Spleen (tissue), 11 donors: ENCODE results near the gene WIPF2. TPM values are rescaled to one million over a fixed set of nuclear protein-coding genes. Genes with fewer than 3 reads are reported as not detected.

Experiments
- DNase-seq: peaks from one replicate; pipeline ENCODE4 v3.0.0-alpha.2; 2020
- H3K27ac ChIP-seq, 8 donors: fragments of 200-600 bp; sonication (generic) in 7 of 8; 1 replicate in 4 of 8; 2 replicates in 4 of 8; pipeline versions ENCODE4 v1.5.0 to v1.8.0; 2016 to 2021; ENCODE audit warnings: inconsistent platforms in 4 of 8, mild to moderate bottlenecking in 4 of 8, moderate library complexity in 1 of 8
- H3K27me3 ChIP-seq, 7 donors: fragments of 200-600 bp; sonication (generic) in 6 of 7; replicated peaks in 1 of 7; 1 replicate in 4 of 7; 2 replicates in 3 of 7; pipeline versions ENCODE4 v1.5.0 to v1.8.0; 2016 to 2021; ENCODE audit warnings: inconsistent platforms in 3 of 7, mild to moderate bottlenecking in 1 of 7
- H3K36me3 ChIP-seq, 6 donors: fragments of 200-600 bp; sonication (generic) in 5 of 6; 1 replicate in 4 of 6; 2 replicates in 2 of 6; pipeline versions ENCODE4 v1.5.0 to v1.8.0; 2016 to 2021; ENCODE audit warnings: inconsistent platforms in 2 of 6
- H3K4me1 ChIP-seq, 6 donors: fragments of 200-600 bp; sonication (generic) in 5 of 6; 1 replicate in 3 of 6; 2 replicates in 3 of 6; pipeline versions ENCODE4 v1.5.0 to v1.8.0; 2016 to 2021; ENCODE audit warnings: inconsistent platforms in 3 of 6
- H3K4me3 ChIP-seq, 8 donors: fragments of 200-600 bp; sonication (generic) in 7 of 8; 1 replicate in 4 of 8; 2 replicates in 4 of 8; pipeline versions ENCODE4 v1.5.0 to v1.8.0; 2016 to 2021; ENCODE audit warnings: inconsistent platforms in 4 of 8, mild to moderate bottlenecking in 4 of 8, moderate library complexity in 2 of 8
- H3K9me3 ChIP-seq, 8 donors: fragments of 200-600 bp; sonication (generic) in 7 of 8; 1 replicate in 4 of 8; 2 replicates in 4 of 8; pipeline versions ENCODE4 v1.5.0 to v1.8.0; 2016 to 2021; ENCODE audit warnings: inconsistent platforms in 4 of 8
- CTCF ChIP-seq, 11 experiments: fragments of 200-600 bp in 7 of 11; fragments of 450-650 bp in 4 of 11; sonication (generic) in 4 of 11; IDR thresholded peaks in 8 of 11; conservative IDR thresholded peaks in 3 of 11; 1 replicate in 7 of 11; 2 replicates in 4 of 11; pipeline versions ENCODE4 v1.4.0 to v1.8.0; 2016 to 2021; ENCODE audit warnings: antibody characterized with exemption in 11 of 11, inconsistent platforms in 4 of 11, mild to moderate bottlenecking in 1 of 11
- POLR2A ChIP-seq, 3 donors: fragments of 450-650 bp; IDR thresholded peaks; one replicate each; pipeline ENCODE4 v1.5.1; 2017; ENCODE audit warnings: antibody characterized with exemption in 3 of 3, mild to moderate bottlenecking in 1 of 3
- POLR2AphosphoS5 ChIP-seq, 3 donors: sonication (generic); formaldehyde crosslinking; IDR thresholded peaks; one replicate each; pipeline ENCODE4 v1.5.1; 2017; ENCODE audit warnings: antibody characterized with exemption in 3 of 3
- WGBS, 5 donors: extraction: QIAGEN DNeasy Blood & Tissue Kit in 3 of 5; methylation state at CpG; one replicate each; pipeline versions ENCODE4 v1.1.5 to v1.1.7; 2013 to 2018; 5-methylcytosine and 5-hydroxymethylcytosine counted together
- intact Hi-C: fragments of 100-400 bp; cut with DNase I; formaldehyde crosslinking; loops from one replicate; pipeline ENCODE4 v1.15.0; 2023; ENCODE audit warnings: low total_unique reads
- polyA plus RNA-seq, 3 donors: library from polyadenylated mRNA; stranded (reverse); fragments of 200-250 nt; gene quantifications; one replicate each; pipeline ENCODE4 v1.2.1, GENCODE V29; 2013
- total RNA-seq, 7 donors: library from RNA; depleted of rRNA in 3 of 7; stranded (reverse); fragments of >200 nt in 3 of 7; fragmentation: NEBNext Ultra II Directional in 4 of 7; extraction: Animal tissue kit (Norgen Biotek cat#: 25700) in 4 of 7; gene quantifications; one replicate each; pipeline versions ENCODE4 v1.1.0 to v1.2.1, GENCODE V29; 2016 to 2021
- donor health status: healthy with polysubstance abuse.
- donor health status: DM: no; HTN: no; CAD: no; lungs with moderate emphysema.
- donor health status: DM: no; HTN: no; CAD: no.
- donor health status: Bipolar disorder and iron deficiency.
- donor health status: healthy.
- donor health status: DM: no; HTN: no; CAD: no.
- donor health status: DM: yes; HTN: yes; CAD: no.

The WIPF2 gene
- total and polyA plus RNA-seq, 10 donors: 3.7 to 43.2 (median 20.1) TPM

DNA sequence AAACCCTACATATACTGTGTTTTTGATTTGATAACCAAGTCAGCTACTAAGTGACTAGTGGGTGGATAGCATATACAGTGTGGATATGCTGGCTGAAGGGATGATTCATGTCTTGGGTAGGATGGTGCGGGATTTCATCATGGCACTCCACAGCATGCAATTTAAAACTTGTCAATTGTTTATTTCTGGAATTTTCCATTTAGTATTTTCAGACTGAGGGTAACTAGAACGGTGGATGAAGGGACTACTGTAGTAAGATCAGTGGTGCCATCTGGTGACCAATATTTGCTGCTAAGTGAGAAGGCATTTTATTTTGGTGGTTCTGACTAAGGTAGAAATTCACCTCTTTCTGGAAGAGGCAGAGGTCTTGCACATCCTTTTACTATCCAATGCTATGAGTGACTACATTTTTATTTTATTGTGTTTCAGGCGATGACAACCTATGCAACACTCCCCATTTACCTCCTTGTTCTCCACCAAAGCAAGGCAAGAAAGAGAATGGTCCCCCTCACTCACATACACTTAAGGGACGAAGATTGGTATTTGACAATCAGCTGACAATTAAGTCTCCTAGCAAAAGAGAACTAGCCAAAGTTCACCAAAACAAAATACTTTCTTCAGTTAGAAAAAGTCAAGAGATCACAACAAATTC lies 71.7 kb downstream of the WIPF2 start:
- no peaks in the 10 kb centered on the region for H3K9me3 ChIP-seq
- H3K4me1 ChIP-seq: peaks cover 7 to 43% (median 19%) of the 10 kb centered on the region in 6 donors
- no peak overlapping the region for H3K4me3 ChIP-seq
- no peak for TF ChIP-seq POLR2AphosphoS5 (IDR thresholded peaks at IDR 0.05)
- peak; percentile 20 to 70 (median 57) for TF ChIP-seq CTCF (IDR thresholded peaks at IDR 0.05 in 8 of 11, conservative IDR thresholded peaks at IDR 0.05 in 3 of 11)
- no peak for TF ChIP-seq POLR2A (IDR thresholded peaks at IDR 0.05)
- H3K27me3 ChIP-seq: no peaks in the 10 kb centered on the region
- H3K27ac ChIP-seq: no peak overlapping the region
- no peak for DNase-seq
- 57 to 73% (median 66%) methylated on average over 4 of the region's 4 CpGs for WGBS, 5 donors
- peaks cover 0 to 30% (median 0%) of the 10 kb centered on the region in 6 donors for H3K36me3 ChIP-seq
- intact Hi-C loops: loop anchor here (5.0 kb wide), 1 partner anchor 88 kb away; no protein-coding TSS in a partner anchor

- peaks cover 0 to 35% (median 0%) of the 10 kb centered on the region in 6 donors for H3K36me3 ChIP-seq
- H3K4me1 ChIP-seq: peaks cover 7 to 43% (median 19%) of the 10 kb centered on the region in 6 donors
- 82 to 98% (median 91%) methylated on average over 2 of the region's 2 CpGs for WGBS, 5 donors
- intact Hi-C loops: loop anchor here (5.0 kb wide), 1 partner anchor 89 kb away; no protein-coding TSS in a partner anchor
- H3K27me3 ChIP-seq: no peaks in the 10 kb centered on the region
- H3K4me3 ChIP-seq: no peak overlapping the region
- no peaks in the 10 kb centered on the region for H3K9me3 ChIP-seq
- DNase-seq: no peak
- TF ChIP-seq POLR2AphosphoS5 (IDR thresholded peaks at IDR 0.05) (no peak), POLR2A (IDR thresholded peaks at IDR 0.05) (no peak), CTCF (IDR thresholded peaks at IDR 0.05 in 8 of 11, conservative IDR thresholded peaks at IDR 0.05 in 3 of 11) (no peak)
- no peak overlapping the region for H3K27ac ChIP-seq
These were observed 72.2 kb downstream of the WIPF2 start for GRCh38 chr17:40291281-40291664.

- Histone ChIP-seq H3K36me3 (peaks cover 0 to 36% (median 0%) of the 10 kb centered on the region in 6 donors), H3K27ac (peak overlapping the region in 7 of 8 donors; percentile 47 to 74 (median 60)), H3K4me3 (no peak overlapping the region), H3K27me3 (no peaks in the 10 kb centered on the region), H3K9me3 (no peaks in the 10 kb centered on the region), H3K4me1 (peaks cover 3 to 35% (median 10%) of the 10 kb centered on the region in 6 donors)
- WGBS, 5 donors: 62 to 76% (median 73%) methylated on average over 1 of the region's 1 CpG
- no peak for DNase-seq
- intact Hi-C loops: loop anchor here (5.0 kb wide), 1 partner anchor 91 kb away; no protein-coding TSS in a partner anchor
- no peak for TF ChIP-seq CTCF (IDR thresholded peaks at IDR 0.05 in 8 of 11, conservative IDR thresholded peaks at IDR 0.05 in 3 of 11)
- TF ChIP-seq POLR2A (IDR thresholded peaks at IDR 0.05): no peak
- peak in 1 of 3 donors; percentile 28 for TF ChIP-seq POLR2AphosphoS5 (IDR thresholded peaks at IDR 0.05)
These were observed 74.3 kb downstream of the WIPF2 start for GRCh38 chr17:40293363-40293762.
